Thyroid gland (tissue), 4 donors: Measurements from ENCODE around the gene ZNF608. TPM values are rescaled to one million over a fixed set of nuclear protein-coding genes. Genes with fewer than 3 reads are reported as not detected.

Source experiments
- DNase-seq, 2 donors: peaks; one replicate each; pipeline ENCODE4 v3.0.0-alpha.2; 2019
- H3K27ac ChIP-seq, 3 donors: fragments of 200-600 bp; sonication (generic); 1 replicate in 2 of 3; 2 replicates in 1 of 3; pipeline ENCODE4 v1.5.1; 2016 to 2019; ENCODE audit warnings: mild to moderate bottlenecking in 1 of 3, moderate library complexity in 1 of 3
- H3K27me3 ChIP-seq: fragments of 200-600 bp; sonication (generic); one replicate; pipeline ENCODE4 v1.5.1; 2019
- H3K36me3 ChIP-seq, 2 donors: fragments of 200-600 bp; sonication (generic); one replicate each; pipeline ENCODE4 v1.5.1; 2016 to 2019
- H3K4me1 ChIP-seq, 2 donors: fragments of 200-600 bp; sonication (generic); one replicate each; pipeline ENCODE4 v1.5.1; 2017 to 2019
- H3K4me3 ChIP-seq, 3 donors: fragments of 200-600 bp; sonication (generic); replicated peaks in 1 of 3; 1 replicate in 2 of 3; 2 replicates in 1 of 3; pipeline ENCODE4 v1.5.1; 2016; ENCODE audit warnings: mild to moderate bottlenecking in 1 of 3
- H3K9me3 ChIP-seq: fragments of 200-600 bp; sonication (generic); one replicate; pipeline ENCODE4 v1.5.1; 2017
- POLR2A ChIP-seq, 2 donors: fragments of 450-650 bp; IDR thresholded peaks; one replicate each; pipeline ENCODE4 v1.6.1; 2017; ENCODE audit warnings: antibody characterized with exemption in 2 of 2, mild to moderate bottlenecking in 2 of 2, moderate library complexity in 1 of 2
- WGBS, 2 donors: methylation state at CpG; one replicate each; pipeline ENCODE4 v1.1.5; 2017; 5-methylcytosine and 5-hydroxymethylcytosine counted together
- intact Hi-C: fragments of 100-400 bp; cut with DNase I; formaldehyde crosslinking; loops from one replicate; pipeline ENCODE4 v1.15.1; 2023
- total RNA-seq, 4 donors: library from RNA; depleted of rRNA; stranded (reverse); fragments of >200 nt; gene quantifications; one replicate each; pipeline ENCODE4 v1.2.3, GENCODE V29; 2016
- TF ChIP-seq, protein P1 (sequence below), 6 experiments: fragments of 200-600 bp in 3 of 6; fragments of 450-650 bp in 3 of 6; sonication (generic) in 3 of 6; IDR thresholded peaks; one replicate each; pipeline ENCODE4 v1.5.1; 2016 to 2019; ENCODE audit warnings: antibody characterized with exemption in 6 of 6, mild to moderate bottlenecking in 2 of 6, inconsistent platforms in 1 of 6, moderate library complexity in 1 of 6

ZNF608 gene
- total RNA-seq, 4 donors from 2014 or later = 32.0 to 60.2 (median 36.8) TPM

GRCh38 chr5:124704594-124705284, 41.7 kb downstream of the ZNF608 start:
- 60 to 68% methylated on average over 6 of the region's 6 CpGs for WGBS, 2 donors
- DNase-seq = peak in 1 of 2 donors; percentile 31
- Histone ChIP-seq H3K36me3 (no peaks in the 10 kb centered on the region), H3K4me1 (peaks cover 43 to 45% of the 10 kb centered on the region in 2 donors), H3K27me3 (no peaks in the 10 kb centered on the region), H3K9me3 (no peaks in the 10 kb centered on the region), H3K27ac (peak overlapping the region in 1 of 3 donors; percentile 9), H3K4me3 (no peak overlapping the region)
- intact Hi-C loops = no loop called here
- TF ChIP-seq, protein P1, sequence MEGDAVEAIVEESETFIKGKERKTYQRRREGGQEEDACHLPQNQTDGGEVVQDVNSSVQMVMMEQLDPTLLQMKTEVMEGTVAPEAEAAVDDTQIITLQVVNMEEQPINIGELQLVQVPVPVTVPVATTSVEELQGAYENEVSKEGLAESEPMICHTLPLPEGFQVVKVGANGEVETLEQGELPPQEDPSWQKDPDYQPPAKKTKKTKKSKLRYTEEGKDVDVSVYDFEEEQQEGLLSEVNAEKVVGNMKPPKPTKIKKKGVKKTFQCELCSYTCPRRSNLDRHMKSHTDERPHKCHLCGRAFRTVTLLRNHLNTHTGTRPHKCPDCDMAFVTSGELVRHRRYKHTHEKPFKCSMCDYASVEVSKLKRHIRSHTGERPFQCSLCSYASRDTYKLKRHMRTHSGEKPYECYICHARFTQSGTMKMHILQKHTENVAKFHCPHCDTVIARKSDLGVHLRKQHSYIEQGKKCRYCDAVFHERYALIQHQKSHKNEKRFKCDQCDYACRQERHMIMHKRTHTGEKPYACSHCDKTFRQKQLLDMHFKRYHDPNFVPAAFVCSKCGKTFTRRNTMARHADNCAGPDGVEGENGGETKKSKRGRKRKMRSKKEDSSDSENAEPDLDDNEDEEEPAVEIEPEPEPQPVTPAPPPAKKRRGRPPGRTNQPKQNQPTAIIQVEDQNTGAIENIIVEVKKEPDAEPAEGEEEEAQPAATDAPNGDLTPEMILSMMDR (IDR thresholded peaks at IDR 0.05) = no peak
- TF ChIP-seq POLR2A (IDR thresholded peaks at IDR 0.05) = no peak

- TF ChIP-seq, protein P1 (IDR thresholded peaks at IDR 0.05) = no peak
- no peak for TF ChIP-seq POLR2A (IDR thresholded peaks at IDR 0.05)
- no peak for DNase-seq
- no peaks in the 10 kb centered on the region for H3K27me3 ChIP-seq
- no peak overlapping the region for H3K4me3 ChIP-seq
- peaks cover 43 to 50% of the 10 kb centered on the region in 2 donors for H3K4me1 ChIP-seq
- 87 to 94% methylated on average over 4 of the region's 4 CpGs for WGBS, 2 donors
- intact Hi-C loops = no loop called here
- no peaks in the 10 kb centered on the region for H3K9me3 ChIP-seq
- no peaks in the 10 kb centered on the region for H3K36me3 ChIP-seq
- peak overlapping the region in 1 of 3 donors; percentile 9 for H3K27ac ChIP-seq
Observed at GRCh38 chr5:124703995-124704394, 42.4 kb downstream of the ZNF608 start.

DNA sequence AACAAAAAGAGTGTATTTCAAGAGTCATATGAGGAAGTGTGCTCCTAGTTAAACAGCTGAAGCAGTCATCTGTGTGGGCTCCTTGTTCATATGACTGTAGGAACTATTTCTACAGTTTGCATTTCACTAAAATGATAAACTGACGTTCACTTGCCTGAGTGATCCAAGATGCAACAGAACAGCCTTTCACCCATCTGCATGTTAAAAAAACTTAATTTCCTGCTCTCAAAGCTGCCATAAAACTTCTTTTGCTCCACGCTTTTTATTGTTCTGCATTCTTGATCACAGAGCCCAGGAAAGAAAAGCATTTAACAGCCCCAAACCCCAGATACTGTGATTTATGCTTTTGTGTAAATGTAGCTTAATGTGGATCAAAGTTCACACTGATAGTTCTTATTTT, 43.9 kb downstream of the ZNF608 start:
- Histone ChIP-seq H3K4me3 (no peak overlapping the region), H3K4me1 (peaks cover 58 to 64% of the 10 kb centered on the region in 2 donors), H3K9me3 (no peaks in the 10 kb centered on the region), H3K27me3 (no peaks in the 10 kb centered on the region), H3K36me3 (no peaks in the 10 kb centered on the region), H3K27ac (peak overlapping the region in 1 of 3 donors; percentile 43)
- intact Hi-C loops = no loop called here
- WGBS, 2 donors = 27 to 41% methylated on average over 2 of the region's 2 CpGs
- no peak for DNase-seq
- TF ChIP-seq, protein P1 (IDR thresholded peaks at IDR 0.05) = no peak
- TF ChIP-seq POLR2A (IDR thresholded peaks at IDR 0.05) = no peak

DNA sequence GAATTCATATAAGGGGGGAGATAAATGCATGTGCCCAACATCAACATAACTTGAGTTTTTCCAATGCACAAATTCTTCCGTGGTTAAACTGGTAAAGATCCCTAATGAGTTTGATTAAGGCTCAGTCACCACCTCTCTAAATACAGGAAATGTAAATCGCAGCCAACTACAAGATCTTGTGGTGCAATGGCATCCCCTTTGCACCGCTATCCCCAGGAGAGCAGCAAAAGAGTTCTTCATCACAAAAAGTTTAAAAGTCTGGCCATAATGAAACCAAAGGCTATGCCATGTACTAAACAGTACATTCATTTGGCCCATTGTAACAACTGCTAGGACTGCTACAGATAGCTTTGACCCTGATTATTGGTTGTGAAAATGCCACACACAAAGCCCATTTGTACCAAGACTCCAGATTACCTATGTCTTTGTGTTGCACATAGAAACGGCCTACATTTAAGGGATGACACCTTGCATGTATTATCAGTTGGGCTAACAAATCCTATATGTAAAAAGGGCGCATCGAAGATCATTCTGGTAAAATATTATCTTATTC, 44.5 kb downstream of the ZNF608 start:
- Histone ChIP-seq H3K27ac (no peak overlapping the region), H3K36me3 (no peaks in the 10 kb centered on the region), H3K4me3 (no peak overlapping the region), H3K27me3 (no peaks in the 10 kb centered on the region), H3K9me3 (no peaks in the 10 kb centered on the region), H3K4me1 (peaks cover 55 to 64% of the 10 kb centered on the region in 2 donors)
- intact Hi-C loops = no loop called here
- WGBS, 2 donors = 81 to 84% methylated on average over 6 of the region's 6 CpGs
- TF ChIP-seq, protein P1 (IDR thresholded peaks at IDR 0.05) = no peak
- TF ChIP-seq POLR2A (IDR thresholded peaks at IDR 0.05) = no peak
- no peak for DNase-seq

DNA sequence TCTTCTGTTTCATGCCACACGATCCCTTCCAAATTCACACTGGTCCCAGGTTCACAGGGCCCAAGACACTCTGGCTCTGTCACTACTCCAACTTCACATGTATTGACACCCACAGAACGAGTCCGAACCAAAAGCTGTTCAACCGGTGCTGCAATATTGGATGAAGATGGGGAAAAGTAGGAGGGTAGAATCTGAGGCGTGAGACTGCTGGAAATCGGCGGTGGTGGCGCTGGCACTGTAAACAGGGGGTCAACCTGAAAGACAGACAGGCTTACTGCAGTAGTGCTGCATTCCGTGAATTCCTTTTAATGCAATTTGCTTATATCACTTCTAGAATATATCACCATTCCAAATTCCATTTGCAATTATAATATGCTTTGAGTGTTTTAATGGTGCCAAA, 45.4 kb downstream of the ZNF608 start:
- Histone ChIP-seq H3K27me3 (no peaks in the 10 kb centered on the region), H3K36me3 (no peaks in the 10 kb centered on the region), H3K27ac (no peak overlapping the region), H3K4me3 (no peak overlapping the region), H3K4me1 (peaks cover 48 to 56% of the 10 kb centered on the region in 2 donors), H3K9me3 (no peaks in the 10 kb centered on the region)
- WGBS, 2 donors = 80 to 89% methylated on average over 9 of the region's 9 CpGs
- TF ChIP-seq POLR2A (IDR thresholded peaks at IDR 0.05) = no peak
- TF ChIP-seq, protein P1 (IDR thresholded peaks at IDR 0.05) = no peak
- intact Hi-C loops = no loop called here
- no peak for DNase-seq
